HUDEP-2 (cell line): ENCODE results near the gene SLC43A3.

Experiments
- DNase-seq, 76 experiments: peaks; one replicate each; lab custom pipeline; 2025; ENCODE audit not compliant: unreplicated experiment in 76 of 76; lab: John Stamatoyannopoulos, UW

The SLC43A3 gene

GRCh38 chr11:57430952-57431351 is 4.0 kb upstream of the SLC43A3 start:
- DNase-seq: peak in 19 of 76 experiments; percentile 7 to 44 (median 22)

DNA sequence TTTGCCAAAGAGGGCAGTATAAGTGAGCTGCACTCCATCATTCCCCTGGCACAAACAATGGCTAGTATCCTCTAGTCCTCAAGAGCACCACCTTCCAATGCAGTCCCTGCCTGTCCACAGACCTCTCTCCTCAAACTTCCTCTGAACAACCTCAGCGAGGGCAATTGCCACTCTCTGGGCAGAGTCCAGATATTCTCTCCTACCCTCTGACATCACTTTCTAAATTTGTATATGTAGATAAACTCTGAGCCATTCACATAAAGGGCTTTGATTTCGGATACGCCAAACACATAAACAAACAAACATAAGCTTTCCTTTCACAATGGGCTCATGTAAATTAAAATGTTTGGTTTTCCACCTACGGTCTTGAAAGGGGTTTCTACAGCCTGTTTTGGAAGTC is 3.0 kb upstream of the SLC43A3 start:
- DNase-seq: no peak

DNA sequence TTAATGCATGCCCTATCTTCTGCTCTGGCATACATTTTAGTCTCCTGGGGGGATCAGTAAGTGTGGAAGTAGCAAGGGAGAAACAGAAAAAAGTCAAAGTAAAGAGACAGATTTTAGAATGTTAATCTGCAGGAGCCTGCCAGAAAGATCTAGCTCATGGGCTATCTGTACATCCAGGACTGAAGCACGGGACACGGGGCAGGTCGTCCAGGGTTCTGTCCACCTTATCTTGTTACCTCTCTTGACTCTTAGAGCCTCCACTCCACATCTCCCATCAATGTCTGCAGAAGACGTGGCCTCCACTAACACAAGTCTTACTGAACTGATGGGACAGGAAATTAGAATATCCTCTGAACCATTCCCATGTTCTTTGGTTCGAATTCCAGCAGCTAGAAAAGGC is 1.7 kb upstream of the SLC43A3 start:
- no peak for DNase-seq

DNA sequence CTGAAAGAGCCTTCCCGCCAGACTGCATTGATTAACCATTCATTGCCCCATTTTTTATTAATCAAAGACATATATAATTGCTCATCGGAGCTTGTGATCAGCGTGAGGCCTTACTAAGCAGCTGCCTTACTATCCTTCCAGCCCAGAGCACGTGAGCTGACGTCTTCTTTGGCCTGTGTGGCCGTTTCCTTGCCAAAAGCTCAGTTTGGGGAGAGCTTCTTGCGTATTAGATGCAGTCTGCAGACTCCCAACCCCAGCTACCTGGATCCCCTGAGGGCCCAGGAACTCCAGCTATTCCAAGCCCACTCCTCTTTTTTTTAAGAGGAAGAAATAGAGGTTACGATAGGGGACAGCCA is 784 bp upstream of the SLC43A3 start:
- DNase-seq: no peak

DNA sequence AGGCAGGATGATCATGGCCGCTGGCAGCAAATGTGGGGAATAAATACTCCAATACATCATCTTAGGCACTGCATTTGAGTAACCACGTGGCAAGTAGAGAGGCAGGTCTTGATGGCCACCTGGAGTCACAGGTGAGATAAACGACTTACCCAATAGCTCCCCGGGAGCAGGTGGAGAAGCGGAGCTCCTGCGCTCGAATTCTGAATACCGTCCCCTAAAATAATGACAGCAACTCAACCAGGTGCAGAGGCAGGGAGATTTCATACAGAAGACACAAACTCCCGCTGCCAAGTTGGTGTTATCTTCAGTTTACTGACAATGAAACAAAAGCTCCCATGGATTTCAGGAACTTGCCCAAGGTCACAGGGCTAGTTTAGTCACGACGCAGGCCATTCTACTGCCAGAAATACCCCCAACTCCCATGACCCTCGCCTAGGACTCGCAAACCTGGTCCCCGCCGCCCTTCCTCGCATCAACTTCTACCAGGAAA is 437 bp downstream of the SLC43A3 start:
- peak in 9 of 76 experiments; percentile 9 to 61 (median 41) for DNase-seq

DNA sequence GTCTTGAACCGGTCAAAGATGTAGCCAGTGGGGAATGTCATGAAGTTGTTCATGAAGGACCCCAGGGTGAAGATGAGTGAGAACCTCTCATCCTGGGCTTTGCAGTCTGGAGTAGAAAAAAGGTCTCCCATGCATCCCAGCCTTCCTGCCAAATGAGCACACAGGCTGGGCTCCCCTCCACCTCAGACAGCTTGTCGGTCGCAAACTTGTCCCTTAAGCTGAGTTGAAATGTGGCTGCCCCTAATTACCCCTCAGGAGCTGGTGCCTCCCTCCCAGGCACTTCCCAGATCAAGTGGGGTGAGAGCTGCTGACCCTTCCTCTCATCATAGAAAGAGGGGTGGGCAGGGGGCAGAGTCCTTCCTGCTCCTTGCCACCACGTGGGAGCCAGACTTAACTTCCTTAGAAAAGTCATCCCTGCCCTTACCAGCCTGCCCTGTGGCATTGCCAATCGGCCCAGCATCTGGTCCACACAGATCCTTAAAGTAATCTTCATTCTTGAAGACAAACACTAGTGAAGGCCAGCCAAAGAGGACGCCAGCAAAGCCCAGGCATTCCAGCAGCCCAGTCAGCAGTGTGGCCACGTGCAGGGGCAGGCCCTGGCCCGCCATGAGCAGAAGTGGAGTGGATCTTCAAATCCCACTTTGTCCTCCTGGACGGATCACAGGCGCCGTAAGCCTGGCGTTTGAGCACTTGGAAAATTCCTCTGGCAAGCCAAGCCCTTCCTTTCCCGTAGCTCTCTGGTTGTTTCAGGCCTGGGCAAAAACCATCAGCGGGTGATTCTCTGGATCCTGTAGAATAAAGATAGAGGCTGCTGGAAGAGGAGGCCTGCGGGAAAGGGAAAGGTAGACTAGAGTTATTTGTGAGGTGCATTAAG is 1.1 kb downstream of the SLC43A3 start:
- DNase-seq: peak in 14 of 76 experiments; percentile 11 to 61 (median 30)

- peak in 74 of 76 experiments; percentile 58 to 95 (median 89) for DNase-seq
These were observed 1.9 kb downstream of the SLC43A3 start for GRCh38 chr11:57424792-57425564.

GRCh38 chr11:57424137-57424791 is 2.7 kb downstream of the SLC43A3 start:
- peak in 2 of 76 experiments; percentile 3 to 23 for DNase-seq

GRCh38 chr11:57422669-57423068 is 4.3 kb downstream of the SLC43A3 start:
- DNase-seq: no peak

DNA sequence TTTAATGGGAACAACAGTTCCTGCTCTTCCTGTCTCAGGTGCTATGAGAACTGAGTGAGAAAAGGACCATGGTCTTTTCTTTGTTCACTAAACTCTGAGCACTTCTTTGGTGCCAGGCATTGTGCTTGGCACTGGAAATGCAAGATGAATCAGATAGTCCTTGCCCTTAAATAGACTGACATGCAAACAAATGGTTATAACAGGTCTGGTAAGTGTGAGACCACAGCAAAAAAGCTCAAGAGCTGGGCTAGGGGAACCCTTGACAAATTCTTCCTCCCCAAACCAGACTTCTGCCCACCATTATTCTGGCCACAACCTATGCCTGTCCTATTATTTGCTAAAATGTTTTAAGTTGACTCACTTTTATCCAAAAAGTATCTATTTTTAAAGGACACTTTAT is 5.1 kb downstream of the SLC43A3 start:
- DNase-seq: no peak

- DNase-seq: no peak
These were observed 5.9 kb downstream of the SLC43A3 start for GRCh38 chr11:57421066-57421465.

DNA sequence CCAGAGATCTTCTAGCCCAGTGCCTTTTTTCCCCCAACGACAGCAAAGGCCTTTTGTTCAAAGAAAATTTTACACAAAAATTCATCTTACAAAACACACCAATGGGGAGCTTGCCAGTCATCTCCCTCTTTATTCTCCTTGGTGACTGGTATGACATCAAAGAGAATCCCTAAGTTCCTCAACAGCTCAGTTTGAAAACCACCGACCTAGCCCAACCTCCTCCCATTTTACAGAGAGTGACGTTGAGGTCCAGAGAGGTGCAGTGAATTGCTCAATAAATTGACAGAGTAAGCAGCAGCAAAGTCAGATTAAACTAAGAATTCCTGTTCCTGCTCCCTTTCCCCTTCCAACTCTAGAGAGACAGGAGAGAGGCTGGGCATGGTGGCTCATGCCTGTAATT is 7.8 kb downstream of the SLC43A3 start:
- no peak for DNase-seq

DNA sequence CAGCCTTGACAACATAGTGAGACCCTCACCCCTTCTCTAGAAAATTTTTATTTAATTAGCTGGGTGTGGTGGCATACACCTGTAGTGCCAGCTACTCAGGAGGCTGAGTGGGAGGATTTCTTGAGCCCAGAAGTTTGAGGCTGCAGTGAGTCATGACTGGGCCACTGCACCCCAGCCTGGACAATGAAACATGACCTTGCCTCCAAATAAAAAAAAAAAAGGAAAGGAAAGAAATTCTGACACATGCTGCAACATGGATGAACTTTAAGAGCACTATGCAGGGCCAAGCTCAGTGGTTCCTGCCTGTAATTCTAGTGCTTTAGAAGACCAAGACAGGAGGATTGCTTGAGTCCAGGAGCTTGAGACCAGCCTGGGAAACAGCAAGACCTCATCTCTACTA is 8.8 kb downstream of the SLC43A3 start:
- DNase-seq: no peak

GRCh38 chr11:57417056-57417455 is 9.9 kb downstream of the SLC43A3 start:
- DNase-seq: no peak

DNA sequence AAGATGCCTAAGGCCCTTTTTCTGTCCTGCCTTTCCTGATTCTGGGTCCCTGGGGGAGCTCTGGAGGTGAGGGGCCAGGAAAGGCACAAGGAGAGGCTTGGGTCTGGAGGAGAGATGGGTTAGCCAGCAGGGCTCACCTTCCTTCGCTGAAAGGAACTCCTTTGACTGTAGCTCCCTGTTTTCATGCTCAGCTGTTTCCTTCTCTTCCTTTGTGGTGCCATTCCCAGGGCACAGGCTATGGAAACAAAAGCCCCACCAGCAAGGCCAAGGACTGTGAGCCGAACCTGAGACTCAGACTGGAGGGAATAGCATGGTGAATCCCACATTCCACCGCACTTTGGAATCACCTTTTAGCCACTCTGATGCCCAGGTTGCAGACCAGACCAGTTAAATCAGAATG is 10.5 kb downstream of the SLC43A3 start:
- DNase-seq: no peak

DNA sequence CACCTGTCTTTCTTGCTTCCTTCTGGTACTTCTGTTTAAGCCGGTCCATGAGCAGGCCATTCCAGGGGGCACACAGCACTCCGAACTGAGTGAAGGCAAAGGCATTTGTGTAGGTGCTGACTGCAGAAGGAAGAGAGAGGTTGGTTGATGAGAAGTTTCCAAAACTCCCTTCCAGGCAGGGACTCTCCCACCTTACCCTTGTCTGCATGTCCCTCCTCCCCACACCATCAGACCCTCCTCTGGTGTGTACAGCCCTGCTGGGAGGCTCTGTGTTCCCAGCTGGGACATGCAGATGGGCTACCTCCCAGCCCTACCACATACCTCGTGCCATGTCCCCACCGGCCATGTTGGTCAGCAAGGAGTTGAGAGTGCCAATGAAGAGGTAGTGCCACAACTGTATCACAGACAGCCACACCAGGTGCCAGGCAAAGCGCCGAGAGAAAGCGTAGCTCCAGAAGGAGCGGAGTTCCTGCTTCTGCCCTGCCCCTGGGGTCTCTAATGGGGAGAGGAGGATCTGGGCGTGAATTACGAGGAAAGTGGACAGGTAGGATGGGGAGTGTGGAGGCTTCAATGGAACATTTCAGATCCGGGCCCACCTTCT is 12.2 kb downstream of the SLC43A3 start:
- DNase-seq: no peak

DNA sequence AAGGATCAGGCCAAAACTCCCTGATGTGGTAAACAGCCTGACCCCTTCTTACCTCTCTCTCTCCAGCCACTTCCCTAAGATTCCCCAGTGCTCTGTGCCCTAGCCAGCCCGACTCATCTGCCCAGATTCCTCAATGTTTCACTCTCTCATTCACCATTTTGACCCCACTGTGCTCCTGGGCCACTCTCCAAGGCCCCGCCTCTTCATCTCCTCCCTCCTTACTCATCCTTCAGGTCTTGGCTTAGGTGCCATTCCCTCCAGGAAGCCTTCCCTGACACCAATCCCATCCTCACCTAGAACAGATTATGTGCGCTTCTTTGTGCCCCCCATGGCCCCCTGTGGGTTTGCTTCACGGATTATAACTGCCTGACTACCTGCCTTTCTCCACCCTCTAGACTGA is 13.2 kb downstream of the SLC43A3 start:
- no peak for DNase-seq

- no peak for DNase-seq
These were observed 16.6 kb downstream of the SLC43A3 start for GRCh38 chr11:57410287-57410686.

GRCh38 chr11:57409321-57410100 is 17.4 kb downstream of the SLC43A3 start:
- DNase-seq: no peak

DNA sequence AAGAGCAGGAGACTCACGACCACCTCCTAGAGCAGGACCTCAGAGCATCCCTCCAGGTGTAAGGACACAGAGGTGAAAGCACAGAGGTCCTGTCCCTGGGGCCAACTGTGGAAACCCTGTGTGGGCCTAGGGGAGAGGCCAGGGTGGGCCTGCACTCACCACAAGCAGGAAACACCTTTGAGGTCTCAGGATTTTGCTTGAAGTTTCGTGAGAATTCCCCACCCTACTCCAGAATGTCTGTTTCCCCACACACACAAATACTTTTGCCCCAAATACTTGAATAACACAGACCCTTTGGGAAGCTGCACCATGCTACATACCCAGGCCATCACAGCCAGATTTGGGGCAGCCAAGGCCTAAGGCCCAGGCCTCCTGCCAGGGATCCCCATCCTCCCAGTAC is 18.1 kb downstream of the SLC43A3 start:
- DNase-seq: no peak
